ENCODE data around the gene LHX8. TPM values are rescaled to one million over a fixed set of nuclear protein-coding genes. Genes with fewer than 3 reads are reported as not detected.

The LHX8 gene
- total and polyA plus RNA-seq, 8 donors: not detected

DNA sequence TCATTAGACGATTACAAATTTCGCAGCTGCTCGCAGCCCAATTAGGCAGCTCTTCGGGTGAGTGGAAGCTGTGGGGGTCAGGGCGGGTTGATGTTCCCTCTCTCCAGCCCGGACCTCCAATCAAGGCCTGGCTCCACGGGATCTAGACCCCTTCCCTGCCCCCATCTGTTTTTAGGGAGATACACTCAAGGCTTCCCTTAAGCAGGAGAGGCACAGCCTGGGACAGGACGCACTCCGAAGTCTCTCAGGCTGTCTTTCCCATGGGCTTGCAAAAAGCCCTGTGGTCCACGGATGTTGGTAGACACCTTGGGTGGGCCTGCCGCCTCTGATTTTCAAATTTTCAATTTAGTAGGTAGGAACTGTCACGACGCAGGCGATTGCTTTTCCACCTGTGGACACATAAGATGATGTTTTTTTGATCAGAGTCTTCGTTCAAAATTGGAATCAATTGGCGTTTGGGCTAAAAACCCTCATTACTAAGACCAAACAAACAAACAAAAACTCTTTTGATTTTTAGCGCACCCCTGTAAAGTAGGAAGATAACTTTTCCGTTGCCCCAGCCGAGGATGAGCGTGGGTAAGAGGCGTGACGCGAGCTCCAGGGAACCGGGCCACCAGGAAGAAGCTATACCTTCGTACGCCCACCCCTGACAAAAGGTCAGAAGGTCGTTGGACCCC lies 2.5 kb upstream of the LHX8 start:
- H3K4me1 ChIP-seq: peaks cover 0 to 12% (median 6%) of the 10 kb centered on the region in 3 donors
- H3K27me3 ChIP-seq: peaks cover 0 to 87% (median 21%) of the 10 kb centered on the region in 4 donors
- 5% methylated on average over 27 of the region's 27 CpGs for WGBS, 2 donors
- DNase-seq (no peak), FAIRE-seq (no peak), ATAC-seq (no peak)
- no peak overlapping the region for H3K4me3 ChIP-seq
- intact Hi-C loops (cut with DNase I): no loop called here
- H3K9me3 ChIP-seq: no peaks in the 10 kb centered on the region
- TF ChIP-seq, protein P1, sequence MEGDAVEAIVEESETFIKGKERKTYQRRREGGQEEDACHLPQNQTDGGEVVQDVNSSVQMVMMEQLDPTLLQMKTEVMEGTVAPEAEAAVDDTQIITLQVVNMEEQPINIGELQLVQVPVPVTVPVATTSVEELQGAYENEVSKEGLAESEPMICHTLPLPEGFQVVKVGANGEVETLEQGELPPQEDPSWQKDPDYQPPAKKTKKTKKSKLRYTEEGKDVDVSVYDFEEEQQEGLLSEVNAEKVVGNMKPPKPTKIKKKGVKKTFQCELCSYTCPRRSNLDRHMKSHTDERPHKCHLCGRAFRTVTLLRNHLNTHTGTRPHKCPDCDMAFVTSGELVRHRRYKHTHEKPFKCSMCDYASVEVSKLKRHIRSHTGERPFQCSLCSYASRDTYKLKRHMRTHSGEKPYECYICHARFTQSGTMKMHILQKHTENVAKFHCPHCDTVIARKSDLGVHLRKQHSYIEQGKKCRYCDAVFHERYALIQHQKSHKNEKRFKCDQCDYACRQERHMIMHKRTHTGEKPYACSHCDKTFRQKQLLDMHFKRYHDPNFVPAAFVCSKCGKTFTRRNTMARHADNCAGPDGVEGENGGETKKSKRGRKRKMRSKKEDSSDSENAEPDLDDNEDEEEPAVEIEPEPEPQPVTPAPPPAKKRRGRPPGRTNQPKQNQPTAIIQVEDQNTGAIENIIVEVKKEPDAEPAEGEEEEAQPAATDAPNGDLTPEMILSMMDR (IDR thresholded peaks at IDR 0.05): no peak
- no peaks in the 10 kb centered on the region for H3K36me3 ChIP-seq
- H3K27ac ChIP-seq: no peak overlapping the region

DNA sequence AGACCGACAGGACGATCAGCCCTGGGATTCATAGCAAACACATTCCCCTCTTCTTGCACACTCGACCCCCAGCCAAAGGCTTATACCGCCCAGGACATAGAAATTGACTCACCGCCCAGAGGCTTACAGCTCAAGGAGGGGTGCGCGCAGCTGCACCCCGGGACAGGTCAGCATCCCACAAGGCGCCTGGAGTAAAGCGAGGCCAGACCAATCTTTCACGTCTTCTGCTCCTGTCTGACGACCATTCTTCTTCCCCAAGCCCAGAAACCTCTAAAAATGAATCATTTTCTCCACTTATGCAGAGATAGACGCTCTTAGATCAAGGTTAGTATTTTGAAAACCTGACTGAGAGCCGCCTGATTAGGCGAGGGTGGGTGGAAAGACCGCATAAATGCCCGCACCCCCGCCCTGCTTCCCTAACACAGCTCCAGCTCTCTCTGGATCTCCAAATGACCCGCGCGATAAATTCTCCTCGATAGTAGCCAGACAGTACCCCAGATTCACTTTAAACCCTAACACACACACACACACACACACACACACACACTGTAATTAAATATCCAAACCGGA lies 1.9 kb upstream of the LHX8 start:
- intact Hi-C loops (cut with DNase I): no loop called here
- 6 to 8% methylated on average over 23 of the region's 23 CpGs for WGBS, 2 donors
- DNase-seq (no peak), FAIRE-seq (no peak), ATAC-seq (no peak)
- Histone ChIP-seq H3K9me3 (no peaks in the 10 kb centered on the region), H3K27me3 (peaks cover 0 to 86% (median 21%) of the 10 kb centered on the region in 4 donors), H3K4me3 (no peak overlapping the region), H3K4me1 (peaks cover 0 to 12% (median 6%) of the 10 kb centered on the region in 3 donors), H3K27ac (no peak overlapping the region), H3K36me3 (no peaks in the 10 kb centered on the region)
- TF ChIP-seq, protein P1 (IDR thresholded peaks at IDR 0.05): no peak

DNA sequence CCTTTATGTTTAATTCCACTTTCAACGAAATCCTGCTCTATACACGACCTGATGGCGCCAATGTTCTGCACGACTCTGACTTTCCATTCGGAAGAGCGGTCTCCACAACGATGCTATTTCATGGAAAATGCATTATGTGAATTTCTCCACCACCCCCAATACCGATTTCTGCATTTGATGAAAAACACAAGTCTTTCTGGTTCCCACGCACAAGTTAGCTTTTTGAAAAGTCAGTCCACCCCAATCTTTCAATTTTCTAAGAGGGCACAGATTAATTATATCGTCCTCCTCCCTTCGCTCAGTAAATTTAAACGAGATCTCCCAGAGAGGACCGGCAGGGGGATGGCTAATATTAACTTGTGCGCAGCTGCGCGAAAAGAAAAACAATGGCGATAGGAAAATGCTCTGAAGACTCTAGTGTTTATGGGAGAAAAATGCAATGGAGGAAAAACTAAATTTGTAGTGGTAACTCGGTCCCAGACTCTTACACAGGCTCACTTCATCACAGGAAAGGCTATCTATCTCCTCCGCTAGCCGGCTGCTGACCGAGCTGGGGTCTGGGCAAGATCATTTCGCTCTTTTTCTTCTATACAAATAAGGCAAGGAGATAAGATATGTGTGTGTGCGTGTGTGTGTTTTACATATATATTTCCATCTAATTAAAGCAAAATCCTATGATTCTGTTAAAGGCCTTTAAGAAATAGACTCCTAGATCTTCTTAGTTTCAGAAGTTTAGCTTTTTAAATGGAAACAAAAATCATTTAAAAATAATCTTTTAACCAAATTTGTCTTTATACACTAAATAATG lies 1.2 kb upstream of the LHX8 start:
- intact Hi-C loops (cut with DNase I): no loop called here
- no peaks in the 10 kb centered on the region for H3K9me3 ChIP-seq
- TF ChIP-seq, protein P1 (IDR thresholded peaks at IDR 0.05): no peak
- H3K36me3 ChIP-seq: no peaks in the 10 kb centered on the region
- peaks cover 0 to 86% (median 21%) of the 10 kb centered on the region in 4 donors for H3K27me3 ChIP-seq
- H3K4me1 ChIP-seq: peaks cover 0 to 12% (median 6%) of the 10 kb centered on the region in 3 donors
- FAIRE-seq (no peak), ATAC-seq (no peak), DNase-seq (no peak)
- WGBS, 2 donors: 9 to 10% methylated on average over 23 of the region's 23 CpGs
- no peak overlapping the region for H3K27ac ChIP-seq
- H3K4me3 ChIP-seq: no peak overlapping the region

DNA sequence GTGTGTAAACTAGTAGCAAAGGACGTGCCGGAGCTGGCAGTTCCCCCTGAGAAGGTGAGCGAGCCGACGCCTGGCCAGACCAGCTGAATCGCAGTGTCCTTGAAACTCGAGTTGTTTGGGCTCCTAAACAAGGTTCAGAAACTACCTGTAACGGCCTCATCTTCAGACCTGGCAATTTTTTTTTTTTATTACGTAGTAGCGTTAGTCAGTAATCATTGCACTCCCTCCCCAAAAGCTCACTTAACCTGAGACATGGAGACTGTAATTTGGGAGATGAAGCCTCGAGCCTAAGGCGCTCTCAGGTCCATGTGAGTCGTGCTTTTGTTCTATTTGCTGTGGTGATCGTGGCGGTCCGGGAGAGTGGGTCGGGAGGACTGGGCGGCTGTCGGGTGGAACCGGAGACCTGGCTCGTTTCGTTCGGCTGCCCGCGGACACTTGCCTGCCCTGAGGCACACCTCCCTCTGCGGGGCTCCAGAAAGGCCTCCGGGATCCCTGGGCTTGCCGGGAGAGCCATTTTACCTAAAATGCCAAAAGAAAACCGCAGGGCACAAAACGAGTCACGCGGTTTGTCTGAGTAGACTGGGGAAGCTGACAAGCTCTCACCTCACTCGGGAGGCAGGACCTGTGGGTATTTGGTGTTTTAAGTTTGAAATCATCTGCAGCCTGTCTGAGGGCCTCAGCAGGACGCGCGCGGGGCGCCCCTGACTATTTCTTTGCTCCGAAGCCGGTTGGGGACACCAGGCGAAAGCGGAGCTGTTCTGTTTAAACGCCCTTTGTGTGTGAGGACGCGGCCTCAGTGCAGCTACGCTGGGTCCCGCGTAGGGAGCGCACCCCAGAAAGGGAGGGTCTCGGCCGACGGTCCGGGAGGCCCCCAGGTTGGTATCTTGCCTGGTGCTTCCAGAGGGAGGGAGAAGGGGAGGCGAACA lies 722 bp downstream of the LHX8 start:
- FAIRE-seq (no peak), DNase-seq (peak in 1 of 6 donors; percentile 52), ATAC-seq (peak in 3 of 4 donors; percentile 23 to 51 (median 36))
- Histone ChIP-seq H3K27ac (no peak overlapping the region), H3K27me3 (peaks cover 0 to 80% (median 23%) of the 10 kb centered on the region in 4 donors), H3K9me3 (no peaks in the 10 kb centered on the region), H3K36me3 (no peaks in the 10 kb centered on the region), H3K4me3 (peak overlapping the region in 3 of 4 donors; percentile 1 to 38 (median 19)), H3K4me1 (peaks cover 0 to 12% (median 6%) of the 10 kb centered on the region in 3 donors)
- intact Hi-C loops (cut with DNase I): no loop called here
- TF ChIP-seq, protein P1 (IDR thresholded peaks at IDR 0.05): no peak
- 4% methylated on average over 54 of the region's 54 CpGs for WGBS, 2 donors
